ENCODE measurements around the gene FLYWCH2. TPM values are rescaled to one million over a fixed set of nuclear protein-coding genes. Genes with fewer than 3 reads are reported as not detected.

Gene FLYWCH2
- total RNA-seq, 1 donor: 38.7 TPM

DNA sequence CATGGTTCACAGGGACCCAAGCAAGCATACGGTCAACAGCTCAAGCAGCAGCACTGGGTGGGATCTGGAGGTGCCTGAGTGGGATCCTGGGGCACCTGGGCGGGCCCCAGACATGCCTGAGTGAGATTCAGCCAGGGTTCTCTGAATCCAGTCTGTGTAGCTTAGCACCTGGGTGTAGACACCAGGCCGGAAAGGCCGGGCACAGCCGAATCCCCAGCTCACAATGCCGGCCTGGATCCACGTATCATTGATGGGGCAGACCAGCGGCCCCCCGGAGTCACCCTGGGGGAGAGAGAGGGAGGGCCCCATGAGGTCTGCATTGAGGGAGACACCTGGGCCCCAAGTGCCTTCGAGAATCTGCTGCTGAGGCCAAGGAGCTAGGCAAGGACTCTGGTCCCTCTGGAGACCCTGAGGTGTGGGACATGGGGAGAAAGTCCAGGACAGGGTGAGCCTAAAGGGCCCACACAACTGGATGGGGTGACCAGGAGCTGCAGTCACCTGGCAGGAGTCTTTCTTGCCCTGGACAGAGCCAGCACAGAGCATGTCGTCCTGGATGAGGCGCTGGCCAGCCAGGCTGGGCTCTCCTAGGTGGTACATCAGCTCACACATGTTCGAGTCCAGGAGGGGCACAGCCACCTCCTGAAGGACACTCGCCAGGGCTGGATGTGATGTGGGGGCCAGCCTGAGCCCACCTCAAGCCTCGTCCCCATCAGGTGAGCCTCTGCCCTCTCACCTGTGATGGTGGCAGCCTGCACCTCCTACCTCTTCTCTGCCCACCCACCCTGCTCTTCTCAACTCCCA lies 43.2 kb upstream of the FLYWCH2 start:
- TF ChIP-seq CTCF (IDR thresholded peaks at IDR 0.05; ENCODE audit: extremely low read depth, low read depth, low read length): no peak
- no peaks in the 10 kb centered on the region for H3K9me3 ChIP-seq (ENCODE audit: low read depth, low read length)
- peak; percentile 65 for DNase-seq (ENCODE audit: insufficient read length, low spot score, missing footprints)
- no peak overlapping the region for H2AFZ ChIP-seq (ENCODE audit: low read length)
- no peaks in the 10 kb centered on the region for H3K27me3 ChIP-seq (ENCODE audit: insufficient read depth, low read length)
- H3K4me2 ChIP-seq (ENCODE audit: insufficient read depth, low read length): no peak overlapping the region
- no peaks in the 10 kb centered on the region for H4K20me1 ChIP-seq (ENCODE audit: insufficient read depth, low read length)
- no peaks in the 10 kb centered on the region for H3K36me3 ChIP-seq (ENCODE audit: insufficient read depth, low read length)
- no peaks in the 10 kb centered on the region for H3K79me2 ChIP-seq (ENCODE audit: insufficient read depth, low read length)
- no peak overlapping the region for H3K4me3 ChIP-seq (ENCODE audit: insufficient read depth, low read length)
- peaks cover 18% of the 10 kb centered on the region for H3K4me1 ChIP-seq (ENCODE audit: insufficient read depth, low read length)
- no peak overlapping the region for H3K27ac ChIP-seq (ENCODE audit: low read depth, low read length)

- Histone ChIP-seq H2AFZ (ENCODE audit: low read length) (no peak overlapping the region), H3K79me2 (ENCODE audit: insufficient read depth, low read length) (no peaks in the 10 kb centered on the region), H3K4me3 (ENCODE audit: insufficient read depth, low read length) (no peak overlapping the region), H3K4me1 (ENCODE audit: insufficient read depth, low read length) (peaks cover 9% of the 10 kb centered on the region), H3K9me3 (ENCODE audit: low read depth, low read length) (no peaks in the 10 kb centered on the region), H3K27me3 (ENCODE audit: insufficient read depth, low read length) (no peaks in the 10 kb centered on the region), H3K36me3 (ENCODE audit: insufficient read depth, low read length) (no peaks in the 10 kb centered on the region), H3K27ac (ENCODE audit: low read depth, low read length) (no peak overlapping the region), H4K20me1 (ENCODE audit: insufficient read depth, low read length) (no peaks in the 10 kb centered on the region), H3K4me2 (ENCODE audit: insufficient read depth, low read length) (no peak overlapping the region)
- no peak for TF ChIP-seq CTCF (IDR thresholded peaks at IDR 0.05; ENCODE audit: extremely low read depth, low read depth, low read length)
- peak; percentile 57 for DNase-seq (ENCODE audit: insufficient read length, low spot score, missing footprints)
Measured at GRCh38 chr16:2840914-2841313, 42.1 kb upstream of the FLYWCH2 start.

- peak overlapping the region; percentile 89 for H2AFZ ChIP-seq (ENCODE audit: low read length)
- no peak for TF ChIP-seq CTCF (IDR thresholded peaks at IDR 0.05; ENCODE audit: extremely low read depth, low read depth, low read length)
- DNase-seq (ENCODE audit: insufficient read length, low spot score, missing footprints): peak; percentile 73
- no peaks in the 10 kb centered on the region for H4K20me1 ChIP-seq (ENCODE audit: insufficient read depth, low read length)
- no peaks in the 10 kb centered on the region for H3K27me3 ChIP-seq (ENCODE audit: insufficient read depth, low read length)
- H3K79me2 ChIP-seq (ENCODE audit: insufficient read depth, low read length): no peaks in the 10 kb centered on the region
- peak overlapping the region; percentile 64 for H3K4me2 ChIP-seq (ENCODE audit: insufficient read depth, low read length)
- no peak overlapping the region for H3K27ac ChIP-seq (ENCODE audit: low read depth, low read length)
- H3K9me3 ChIP-seq (ENCODE audit: low read depth, low read length): no peaks in the 10 kb centered on the region
- H3K36me3 ChIP-seq (ENCODE audit: insufficient read depth, low read length): no peaks in the 10 kb centered on the region
- peaks cover 8% of the 10 kb centered on the region for H3K4me1 ChIP-seq (ENCODE audit: insufficient read depth, low read length)
- H3K4me3 ChIP-seq (ENCODE audit: insufficient read depth, low read length): peak overlapping the region; percentile 53
Measured at GRCh38 chr16:2841606-2842339, 41.2 kb upstream of the FLYWCH2 start.

Measured in osteoblast (primary cell).